K562 (cell line): Measurements from ENCODE around the gene PADI1. TPM values are rescaled to one million over a fixed set of nuclear protein-coding genes. Genes with fewer than 3 reads are reported as not detected.

Experiments
- ATAC-seq: fragments of 200-7000 bp; cut with Tn5 transposase; 3 replicates; pipeline ENCODE4 v1.9.1; 2020; ENCODE audit warnings: moderate library complexity
- BruUV-seq: library from RNA; stranded (reverse); fragments of 400-500 nt; replicated peaks from 2 replicates; lab custom pipeline; 2021; lab: Mats Ljungman, UMichigan
- CTCF ChIA-PET: fragments of 300-600 bp; formaldehyde crosslinking; extraction: SDS; loops from one replicate; lab custom pipeline; 2021; ENCODE audit warnings: low intra/inter-chr PET ratio; lab: Yijun Ruan, JAX
- POLR2A ChIA-PET: fragments of 300-600, 350-650 bp; sonication (Branson Sonifier 250); formaldehyde crosslinking; extraction: SDS; loops from one replicate; lab custom pipeline; 2021; ENCODE audit warnings: antibody characterized with exemption, inconsistent platforms; lab: Yijun Ruan, JAX
- DNase-seq, 4 experiments: peaks; one replicate each; pipeline versions ENCODE4 v3.0.0 to v3.0.0-alpha.2; 2011 to 2018; ENCODE audit warnings: low spot score in 3 of 4, mixed read lengths in 3 of 4; ENCODE audit errors: extremely low read depth in 1 of 4
- FAIRE-seq: peaks from 2 replicates; lab custom pipeline; 2011; peaks lifted over from hg19 to GRCh38; lab: Jason Lieb, UNC
- H2AFZ ChIP-seq: 2 replicates; pipeline ENCODE4 v1.6.0; 2011; ENCODE audit warnings: low read depth, low read length, control low read depth, inconsistent platforms
- H3K27ac ChIP-seq: fragments of 200-600 bp; 3 replicates; pipeline ENCODE4 v1.8.0; 2011; ENCODE audit warnings: low read depth, mild to moderate bottlenecking, control low read depth, inconsistent platforms, low read length, moderate library complexity, mixed read lengths; ENCODE audit errors: extremely low read depth
- H3K27me3 ChIP-seq, 2 experiments: fragments of 300-600 bp in 1 of 2; 2 replicates in 1 of 2; 3 replicates in 1 of 2; pipeline versions ENCODE4 v1.6.0 to v1.8.0; 2011; ENCODE audit warnings: inconsistent platforms in 2 of 2, low read length in 2 of 2, mild to moderate bottlenecking in 1 of 2, mixed read lengths in 1 of 2, moderate library complexity in 1 of 2; ENCODE audit not compliant: control insufficient read depth in 2 of 2, insufficient read depth in 2 of 2
- H3K36me3 ChIP-seq: fragments of 300-600 bp; 3 replicates; pipeline ENCODE4 v1.8.0; 2011; ENCODE audit warnings: mild to moderate bottlenecking, low read length, inconsistent platforms; ENCODE audit not compliant: control insufficient read depth, insufficient read depth
- H3K4me1 ChIP-seq, 2 experiments: fragments of 200-600 bp in 1 of 2; replicated peaks in 1 of 2; 2 replicates in 1 of 2; 3 replicates in 1 of 2; pipeline versions ENCODE4 v1.5.1 to v1.8.0; 2011; ENCODE audit warnings: inconsistent platforms in 2 of 2, low read length in 2 of 2, mild to moderate bottlenecking in 1 of 2, mixed read lengths in 1 of 2, moderate library complexity in 1 of 2; ENCODE audit not compliant: control insufficient read depth in 2 of 2, insufficient read depth in 2 of 2
- H3K4me2 ChIP-seq: 2 replicates; pipeline ENCODE4 v1.6.1; 2011; ENCODE audit warnings: low read length, control low read depth, inconsistent platforms, mixed read lengths; ENCODE audit not compliant: insufficient read depth
- H3K4me3 ChIP-seq: fragments of 200-600 bp; sonication (generic), shearing (Covaris generic); 2 replicates; pipeline ENCODE4 v1.5.1; 2016; ENCODE audit warnings: control low read depth, inconsistent platforms
- H3K79me2 ChIP-seq: fragments of 200-600 bp; 3 replicates; pipeline ENCODE4 v1.8.0; 2011; ENCODE audit warnings: low read length, inconsistent platforms; ENCODE audit not compliant: control insufficient read depth, insufficient read depth
- H3K9ac ChIP-seq, 2 experiments: 2 replicates each; pipeline versions ENCODE4 v1.6.0 to v1.6.1; 2011; ENCODE audit warnings: low read depth in 2 of 2, low read length in 2 of 2, control low read depth in 1 of 2, inconsistent platforms in 1 of 2, mild to moderate bottlenecking in 1 of 2, mixed read lengths in 1 of 2; ENCODE audit not compliant: insufficient read depth in 1 of 2
- H3K9me1 ChIP-seq: one replicate; pipeline ENCODE4 v1.6.0; 2011; ENCODE audit warnings: inconsistent platforms, mild to moderate bottlenecking, low read length, moderate library complexity; ENCODE audit not compliant: control insufficient read depth, insufficient read depth
- H3K9me3 ChIP-seq: replicated peaks from 2 replicates; pipeline ENCODE4 v1.5.1; 2011; ENCODE audit warnings: low read depth, low read length, inconsistent platforms; ENCODE audit not compliant: control insufficient read depth, insufficient read depth
- H4K20me1 ChIP-seq: replicated peaks from 2 replicates; pipeline ENCODE4 v1.6.1; 2011; ENCODE audit warnings: low read length, inconsistent platforms, mixed read lengths; ENCODE audit not compliant: control insufficient read depth, insufficient read depth
- BRD4 ChIP-seq: fragments of 200-600 bp; sonication (generic); IDR thresholded peaks from 2 replicates; pipeline ENCODE4 v1.6.1; 2017; ENCODE audit warnings: inconsistent platforms
- LCOR ChIP-seq: sonication (generic); formaldehyde crosslinking; IDR thresholded peaks from 2 replicates; pipeline ENCODE4 v1.8.0; 2022; ENCODE audit warnings: mild to moderate bottlenecking, missing genetic modification reagents
- TBL1XR1 ChIP-seq, 2 experiments: IDR thresholded peaks; 2 replicates each; pipeline ENCODE4 v1.6.1; 2012; ENCODE audit warnings: improper control_type of control experiment in 2 of 2, low read length in 2 of 2, mild to moderate bottlenecking in 1 of 2
- WGBS: fragments of 100-300 bp; shearing (Covaris generic); methylation state at CpG from one replicate; pipeline ENCODE4 v1.1.6; 2016; ENCODE audit warnings: low coverage, mixed read lengths; ENCODE audit not compliant: insufficient coverage; ENCODE audit errors: missing lambda C conversion rate; 5-methylcytosine and 5-hydroxymethylcytosine counted together
- in situ Hi-C: fragments of 300-500 bp; cut with MboI; formaldehyde crosslinking; loops from 4 replicates; pipeline ENCODE4 v1.15.0; 2018; ENCODE audit warnings: inconsistent platforms, mixed read lengths
- intact Hi-C: fragments of 100-400 bp; cut with micrococcal nuclease; formaldehyde crosslinking; loops from 2 replicates; pipeline ENCODE4 v1.14.2; 2022
- polyA plus RNA-seq, 8 experiments: library from polyadenylated mRNA; depleted of rRNA in 4 of 8; stranded (reverse) in 5 of 8; unstranded in 3 of 8; fragments of >200 nt; fragmentation: Nextera tagmentation in 2 of 8; fragmentation: Illumina TruSeq in 1 of 8; extraction: Ambion mirVana in 2 of 8; extraction: Trizol in 1 of 8; gene quantifications; 2 replicates each; pipeline versions ENCODE4 v1.2.1 to v1.2.3, GENCODE V29; 2011 to 2014; ENCODE audit warnings: inconsistent platforms in 1 of 8, missing spikeins in 1 of 8
- total RNA-seq, 7 experiments: library from RNA; depleted of rRNA in 6 of 7; stranded (reverse); fragments of >200 nt in 6 of 7; fragmentation: Illumina TruSeq in 2 of 7; extraction: Trizol in 2 of 7; gene quantifications; 2 replicates each; pipeline versions ENCODE4 v1.2.1 to v1.2.3, GENCODE V29; 2011 to 2021; ENCODE audit warnings: low replicate concordance in 1 of 7
- TF ChIP-seq, protein P1 (sequence below): sonication (generic); formaldehyde crosslinking; IDR thresholded peaks from 2 replicates; pipeline ENCODE4 v1.8.0; 2023; ENCODE audit warnings: missing genetic modification reagents, mild to moderate bottlenecking, borderline replicate concordance

The PADI1 gene
- total and polyA plus RNA-seq, 9 of the 15 experiments (the other 6 are each of a cell fraction or from before 2014, with no cell fraction given): not detected

DNA sequence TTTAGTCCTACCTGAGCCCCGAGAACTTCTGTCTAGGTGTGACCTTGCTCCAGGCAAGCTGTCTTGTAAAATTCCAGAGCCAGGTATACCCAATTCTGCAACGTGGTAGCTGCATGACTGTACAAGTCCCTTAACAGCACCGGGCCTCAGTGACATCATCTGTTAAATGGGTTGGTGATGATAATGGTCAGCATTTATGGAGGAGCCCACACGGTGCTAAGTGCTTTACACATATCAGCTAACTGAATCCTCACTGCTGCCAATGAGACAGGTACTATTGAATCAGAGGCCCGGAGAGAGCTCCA, 37.2 kb upstream of the PADI1 start (continued):
- TF ChIP-seq, protein P1, sequence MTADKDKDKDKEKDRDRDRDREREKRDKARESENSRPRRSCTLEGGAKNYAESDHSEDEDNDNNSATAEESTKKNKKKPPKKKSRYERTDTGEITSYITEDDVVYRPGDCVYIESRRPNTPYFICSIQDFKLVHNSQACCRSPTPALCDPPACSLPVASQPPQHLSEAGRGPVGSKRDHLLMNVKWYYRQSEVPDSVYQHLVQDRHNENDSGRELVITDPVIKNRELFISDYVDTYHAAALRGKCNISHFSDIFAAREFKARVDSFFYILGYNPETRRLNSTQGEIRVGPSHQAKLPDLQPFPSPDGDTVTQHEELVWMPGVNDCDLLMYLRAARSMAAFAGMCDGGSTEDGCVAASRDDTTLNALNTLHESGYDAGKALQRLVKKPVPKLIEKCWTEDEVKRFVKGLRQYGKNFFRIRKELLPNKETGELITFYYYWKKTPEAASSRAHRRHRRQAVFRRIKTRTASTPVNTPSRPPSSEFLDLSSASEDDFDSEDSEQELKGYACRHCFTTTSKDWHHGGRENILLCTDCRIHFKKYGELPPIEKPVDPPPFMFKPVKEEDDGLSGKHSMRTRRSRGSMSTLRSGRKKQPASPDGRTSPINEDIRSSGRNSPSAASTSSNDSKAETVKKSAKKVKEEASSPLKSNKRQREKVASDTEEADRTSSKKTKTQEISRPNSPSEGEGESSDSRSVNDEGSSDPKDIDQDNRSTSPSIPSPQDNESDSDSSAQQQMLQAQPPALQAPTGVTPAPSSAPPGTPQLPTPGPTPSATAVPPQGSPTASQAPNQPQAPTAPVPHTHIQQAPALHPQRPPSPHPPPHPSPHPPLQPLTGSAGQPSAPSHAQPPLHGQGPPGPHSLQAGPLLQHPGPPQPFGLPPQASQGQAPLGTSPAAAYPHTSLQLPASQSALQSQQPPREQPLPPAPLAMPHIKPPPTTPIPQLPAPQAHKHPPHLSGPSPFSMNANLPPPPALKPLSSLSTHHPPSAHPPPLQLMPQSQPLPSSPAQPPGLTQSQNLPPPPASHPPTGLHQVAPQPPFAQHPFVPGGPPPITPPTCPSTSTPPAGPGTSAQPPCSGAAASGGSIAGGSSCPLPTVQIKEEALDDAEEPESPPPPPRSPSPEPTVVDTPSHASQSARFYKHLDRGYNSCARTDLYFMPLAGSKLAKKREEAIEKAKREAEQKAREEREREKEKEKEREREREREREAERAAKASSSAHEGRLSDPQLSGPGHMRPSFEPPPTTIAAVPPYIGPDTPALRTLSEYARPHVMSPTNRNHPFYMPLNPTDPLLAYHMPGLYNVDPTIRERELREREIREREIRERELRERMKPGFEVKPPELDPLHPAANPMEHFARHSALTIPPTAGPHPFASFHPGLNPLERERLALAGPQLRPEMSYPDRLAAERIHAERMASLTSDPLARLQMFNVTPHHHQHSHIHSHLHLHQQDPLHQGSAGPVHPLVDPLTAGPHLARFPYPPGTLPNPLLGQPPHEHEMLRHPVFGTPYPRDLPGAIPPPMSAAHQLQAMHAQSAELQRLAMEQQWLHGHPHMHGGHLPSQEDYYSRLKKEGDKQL (CRISPR knock-in tag): no peak
- TF ChIP-seq LCOR (CRISPR knock-in tag): no peak
- no peak for TF ChIP-seq BRD4

DNA sequence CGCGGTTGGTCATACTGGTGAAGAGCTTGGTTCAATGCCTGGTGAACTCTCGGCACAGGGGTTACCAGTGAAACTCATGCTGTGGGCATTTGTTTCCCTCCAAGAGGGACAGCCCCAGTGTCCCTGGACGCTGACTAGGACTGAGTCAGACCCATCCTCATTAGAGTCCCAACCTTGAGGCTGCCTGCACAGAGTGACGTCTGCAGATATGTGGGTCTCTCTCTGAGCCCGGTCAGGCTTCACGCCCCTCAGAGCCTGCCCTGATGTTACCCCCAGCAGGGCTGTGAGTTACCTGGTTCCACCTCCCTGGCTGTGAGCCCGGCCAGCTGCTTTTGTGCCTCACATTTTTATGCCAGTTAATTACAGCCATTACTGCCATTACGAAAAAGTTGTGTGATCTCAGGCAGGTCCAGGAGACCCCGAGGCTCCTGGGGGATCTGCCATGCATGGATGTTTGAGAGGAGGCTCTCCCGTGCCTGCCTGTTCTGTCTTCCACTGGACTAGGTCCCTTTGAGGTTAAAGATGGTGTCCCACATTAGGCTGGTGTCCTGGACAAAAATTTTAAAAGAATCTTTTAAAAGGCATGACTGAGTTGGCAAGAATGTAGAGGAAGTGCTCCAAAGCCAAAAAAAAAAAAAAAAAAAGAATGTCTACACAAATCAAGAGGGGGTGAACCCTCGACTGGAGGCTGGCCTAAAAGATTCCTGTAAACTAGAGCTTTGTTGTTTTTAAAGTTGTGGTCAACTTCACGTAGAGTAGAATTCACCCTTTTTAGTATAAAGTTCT, 36.6 kb upstream of the PADI1 start:
- H3K27ac ChIP-seq: no peak overlapping the region
- no peak overlapping the region for H2AFZ ChIP-seq
- no peaks in the 10 kb centered on the region for H3K36me3 ChIP-seq
- DNase-seq: peak in 1 of 4 experiments; percentile 2
- intact Hi-C loops: no loop called here
- no peak overlapping the region for H3K4me2 ChIP-seq
- peaks cover 16 to 28% of the 10 kb centered on the region in 2 experiments for H3K27me3 ChIP-seq
- H4K20me1 ChIP-seq: no peaks in the 10 kb centered on the region; the same call in 1 of the 2 replicates
- in situ Hi-C loops: no loop called here
- H3K4me1 ChIP-seq: no peaks in the 10 kb centered on the region
- POLR2A ChIA-PET: interaction anchor here (0.6 kb wide), 1 partner anchor 198 kb away, joined by 3 read pairs; no protein-coding TSS in a partner anchor
- H3K9ac ChIP-seq: no peak overlapping the region
- no peaks in the 10 kb centered on the region for H3K79me2 ChIP-seq
- H3K9me3 ChIP-seq: no peaks in the 10 kb centered on the region
- H3K4me3 ChIP-seq: no peak overlapping the region
- WGBS: 0% methylated on average over 13 of the region's 13 CpGs
- CTCF ChIA-PET: interaction anchor here (0.7 kb wide), 1 partner anchor 68 kb away, joined by 3 read pairs; no protein-coding TSS in a partner anchor
- FAIRE-seq: no peak
- ATAC-seq: no peak
- no TSS peak for BruUV-seq
- H3K9me1 ChIP-seq: no peaks in the 10 kb centered on the region
- no peak for TF ChIP-seq TBL1XR1 (IDR thresholded peaks at IDR 0.05; ENCODE audit: low read length in 2 of 2)
